ENCODE results near the gene NKX2-2. TPM values are rescaled to one million over a fixed set of nuclear protein-coding genes. Genes with fewer than 3 reads are reported as not detected.
"Not testable (repeated sequence)": the region's sequence is repeated elsewhere in the genome, so short reads cannot be mapped to it uniquely, and the experiment has no call there.

The NKX2-2 gene
- polyA plus RNA-seq, 1 experiment, result not detected

GRCh38 chr20:21490105-21490504 lies 23.8 kb downstream of the NKX2-2 start:
- DNase-seq (ENCODE audit: low read depth, low spot score), result no peak
- CTCF ChIA-PET, result interaction anchor here (0.6 to 8.4 kb wide), 5 partner anchors 15 to 629 kb away, joined by 3 to 107 read pairs (median 4); no protein-coding TSS in a partner anchor

GRCh38 chr20:21480144-21480543 lies 33.7 kb downstream of the NKX2-2 start:
- H3K27ac ChIP-seq (ENCODE audit: low read depth, low read length); CTCF ChIA-PET; H3K9me3 ChIP-seq (ENCODE audit: control insufficient read depth, insufficient read depth, low read length); POLR2A ChIA-PET; H3K4me3 ChIP-seq (ENCODE audit: low read depth, low read length); H3K27me3 ChIP-seq (ENCODE audit: control insufficient read depth, insufficient read depth, low read length); DNase-seq (ENCODE audit: low read depth, low spot score): not testable (repeated sequence)

More at GRCh38 chr20:21490105-21490504, 23.8 kb downstream of the NKX2-2 start:
- no peak overlapping the region for H3K27ac ChIP-seq (ENCODE audit: low read depth, low read length)
- POLR2A ChIA-PET, result no interaction called here
- no peaks in the 10 kb centered on the region for H3K9me3 ChIP-seq (ENCODE audit: control insufficient read depth, insufficient read depth, low read length)
- H3K4me3 ChIP-seq (ENCODE audit: low read depth, low read length), result no peak overlapping the region
- peak; percentile 53 for TF ChIP-seq CTCF (IDR thresholded peaks at IDR 0.05; ENCODE audit: low read depth, low read length)
- H3K27me3 ChIP-seq (ENCODE audit: control insufficient read depth, insufficient read depth, low read length), result peaks cover 4% of the 10 kb centered on the region

GRCh38 chr20:21465799-21466198 lies 48.1 kb downstream of the NKX2-2 start:
- CTCF ChIA-PET, result no interaction called here

GRCh38 chr20:21464916-21465315 lies 48.9 kb downstream of the NKX2-2 start:
- CTCF ChIA-PET, result no interaction called here
- POLR2A ChIA-PET, result no interaction called here
- no peak for DNase-seq (ENCODE audit: low read depth, low spot score)
- H3K9me3 ChIP-seq (ENCODE audit: control insufficient read depth, insufficient read depth, low read length), result no peaks in the 10 kb centered on the region
- no peaks in the 10 kb centered on the region for H3K27me3 ChIP-seq (ENCODE audit: control insufficient read depth, insufficient read depth, low read length)
- TF ChIP-seq CTCF (IDR thresholded peaks at IDR 0.05; ENCODE audit: low read depth, low read length), result no peak
- no peak overlapping the region for H3K4me3 ChIP-seq (ENCODE audit: low read depth, low read length)
- no peak overlapping the region for H3K27ac ChIP-seq (ENCODE audit: low read depth, low read length)

More at GRCh38 chr20:21465799-21466198, 48.1 kb downstream of the NKX2-2 start:
- POLR2A ChIA-PET, result no interaction called here
- Histone ChIP-seq H3K9me3 (ENCODE audit: control insufficient read depth, insufficient read depth, low read length) (no peaks in the 10 kb centered on the region), H3K4me3 (ENCODE audit: low read depth, low read length) (no peak overlapping the region), H3K27me3 (ENCODE audit: control insufficient read depth, insufficient read depth, low read length) (peaks cover 3% of the 10 kb centered on the region), H3K27ac (ENCODE audit: low read depth, low read length) (no peak overlapping the region)
- no peak for TF ChIP-seq CTCF (IDR thresholded peaks at IDR 0.05; ENCODE audit: low read depth, low read length)
- no peak for DNase-seq (ENCODE audit: low read depth, low spot score)

Other genes with a start within 250 kb of the NKX2-2 start
- gene XRN2, start 210.7 kb downstream of the NKX2-2 start, polyA plus RNA-seq (2011; rRNA removed), result 96.7 and 120 TPM in 2 replicates
- gene NKX2-4, start 116.5 kb downstream of the NKX2-2 start, polyA plus RNA-seq (2011; rRNA removed), result not detected in 2 replicates
- gene PAX1, start 191.6 kb upstream of the NKX2-2 start, polyA plus RNA-seq (2011; rRNA removed), result not detected in 2 replicates